Gastrocnemius medialis (tissue), 4 donors: Measurements from ENCODE around the gene ROGDI. TPM values are rescaled to one million over a fixed set of nuclear protein-coding genes. Genes with fewer than 3 reads are reported as not detected.

ENCODE experiments used
- ATAC-seq, 2 donors: fragments of 150-250 bp; one replicate each; pipeline ENCODE4 v1.9.1; 2016
- DNase-seq, 2 donors: peaks; one replicate each; pipeline ENCODE4 v3.0.0-alpha.2; 2019
- H3K27ac ChIP-seq, 4 donors: fragments of 200-600 bp; sonication (generic); 1 replicate in 1 of 4; 2 replicates in 3 of 4; pipeline ENCODE4 v1.5.1; 2016 to 2018; ENCODE audit warnings: mild to moderate bottlenecking in 2 of 4, moderate library complexity in 1 of 4
- H3K27me3 ChIP-seq, 3 donors: fragments of 200-600 bp; sonication (generic) in 2 of 3; 1 replicate in 1 of 3; 2 replicates in 2 of 3; pipeline versions ENCODE4 v1.5.1 to v1.6.0; 2016 to 2019; ENCODE audit warnings: mild to moderate bottlenecking in 1 of 3, moderate library complexity in 1 of 3
- H3K36me3 ChIP-seq, 2 donors: fragments of 200-600 bp; sonication (generic) in 1 of 2; one replicate each; pipeline ENCODE4 v1.5.1; 2017 to 2018
- H3K4me1 ChIP-seq, 2 donors: fragments of 200-600 bp; sonication (generic) in 1 of 2; one replicate each; pipeline ENCODE4 v1.5.1; 2016 to 2017; ENCODE audit warnings: mild to moderate bottlenecking in 2 of 2
- H3K4me3 ChIP-seq, 4 donors: fragments of 200-600 bp; sonication (generic) in 3 of 4; 1 replicate in 1 of 4; 2 replicates in 3 of 4; pipeline ENCODE4 v1.5.1; 2016 to 2019; ENCODE audit warnings: mild to moderate bottlenecking in 2 of 4
- H3K9me3 ChIP-seq, 3 donors: fragments of 200-600 bp; sonication (generic) in 2 of 3; 1 replicate in 1 of 3; 2 replicates in 2 of 3; pipeline ENCODE4 v1.5.1; 2016 to 2019
- POLR2A ChIP-seq, 2 donors: fragments of 450-650 bp; IDR thresholded peaks; one replicate each; pipeline ENCODE4 v1.6.1; 2017; ENCODE audit warnings: antibody characterized with exemption in 2 of 2, mild to moderate bottlenecking in 2 of 2, moderate library complexity in 2 of 2
- in situ Hi-C, 4 donors: fragments of 200-750 bp; cut with MboI; loops; one replicate each; pipeline versions ENCODE4 v1.15.0 to v1.8.0; 2017; ENCODE audit warnings: low sequenced_read_pairs in 4 of 4
- intact Hi-C: fragments of 100-400 bp; cut with DNase I; formaldehyde crosslinking; loops from one replicate; pipeline ENCODE4 v1.15.1; 2023; ENCODE audit warnings: low total_unique reads
- total RNA-seq, 4 donors: library from RNA; depleted of rRNA; stranded (reverse); fragments of >200 nt; gene quantifications; one replicate each; pipeline versions ENCODE4 v1.1.0 to v1.2.3, GENCODE V29; 2016
- TF ChIP-seq, protein P1 (sequence below), 5 experiments: fragments of 450-650 bp in 3 of 5; fragments of 200-600 bp in 2 of 5; sonication (generic) in 2 of 5; IDR thresholded peaks in 4 of 5; conservative IDR thresholded peaks in 1 of 5; 1 replicate in 4 of 5; 2 replicates in 1 of 5; pipeline ENCODE4 v1.5.1; 2016 to 2019; ENCODE audit warnings: antibody characterized with exemption in 5 of 5, mild to moderate bottlenecking in 3 of 5, moderate library complexity in 3 of 5

The ROGDI gene
- total RNA-seq, 4 donors from 2014 or later = 11.6 to 31.1 (median 26.0) TPM

DNA sequence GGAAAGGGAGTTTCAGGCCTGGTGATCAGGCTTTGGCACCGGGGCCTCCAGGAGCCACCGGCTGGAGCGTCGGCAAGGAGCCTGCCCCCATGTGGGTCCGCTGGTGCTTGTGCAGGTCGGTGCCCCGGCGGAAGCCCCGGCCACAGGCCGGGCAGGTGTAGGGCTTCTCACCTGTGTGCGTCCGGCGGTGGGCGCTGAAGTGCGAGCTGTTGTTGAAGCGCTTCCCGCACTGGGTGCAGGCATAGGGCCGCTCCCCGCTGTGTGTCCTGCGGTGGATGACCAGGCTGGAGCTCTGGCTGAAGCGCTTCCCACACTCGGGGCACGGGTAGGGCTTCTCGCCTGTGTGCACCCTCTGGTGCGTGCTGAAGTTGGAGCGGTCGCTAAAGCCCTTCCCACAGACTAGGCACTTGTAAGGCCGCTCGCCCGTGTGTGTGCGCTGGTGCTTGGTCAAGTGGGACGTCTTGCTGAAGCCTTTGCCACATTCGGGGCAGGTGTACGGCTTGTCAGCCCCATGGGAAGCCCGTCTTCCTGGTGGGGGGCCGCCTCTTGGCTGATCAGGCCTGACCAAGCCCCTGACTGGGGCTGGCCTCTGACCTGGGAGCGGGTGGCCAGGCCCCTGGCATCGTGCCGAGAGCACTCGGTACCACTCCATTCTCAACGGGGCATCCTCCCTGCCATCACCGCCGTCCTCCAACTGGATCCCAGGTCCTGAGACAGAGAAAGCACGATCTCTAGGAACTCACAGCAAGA is 49.9 kb downstream of the ROGDI start:
- intact Hi-C loops (no loop called here), in situ Hi-C loops (no loop called here)
- Histone ChIP-seq H3K4me1 (no peaks in the 10 kb centered on the region), H3K36me3 (peaks cover 8 to 68% of the 10 kb centered on the region in 2 donors), H3K27me3 (no peaks in the 10 kb centered on the region), H3K9me3 (no peaks in the 10 kb centered on the region), H3K27ac (no peak overlapping the region), H3K4me3 (no peak overlapping the region)
- no peak for ATAC-seq
- TF ChIP-seq, protein P1, sequence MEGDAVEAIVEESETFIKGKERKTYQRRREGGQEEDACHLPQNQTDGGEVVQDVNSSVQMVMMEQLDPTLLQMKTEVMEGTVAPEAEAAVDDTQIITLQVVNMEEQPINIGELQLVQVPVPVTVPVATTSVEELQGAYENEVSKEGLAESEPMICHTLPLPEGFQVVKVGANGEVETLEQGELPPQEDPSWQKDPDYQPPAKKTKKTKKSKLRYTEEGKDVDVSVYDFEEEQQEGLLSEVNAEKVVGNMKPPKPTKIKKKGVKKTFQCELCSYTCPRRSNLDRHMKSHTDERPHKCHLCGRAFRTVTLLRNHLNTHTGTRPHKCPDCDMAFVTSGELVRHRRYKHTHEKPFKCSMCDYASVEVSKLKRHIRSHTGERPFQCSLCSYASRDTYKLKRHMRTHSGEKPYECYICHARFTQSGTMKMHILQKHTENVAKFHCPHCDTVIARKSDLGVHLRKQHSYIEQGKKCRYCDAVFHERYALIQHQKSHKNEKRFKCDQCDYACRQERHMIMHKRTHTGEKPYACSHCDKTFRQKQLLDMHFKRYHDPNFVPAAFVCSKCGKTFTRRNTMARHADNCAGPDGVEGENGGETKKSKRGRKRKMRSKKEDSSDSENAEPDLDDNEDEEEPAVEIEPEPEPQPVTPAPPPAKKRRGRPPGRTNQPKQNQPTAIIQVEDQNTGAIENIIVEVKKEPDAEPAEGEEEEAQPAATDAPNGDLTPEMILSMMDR (IDR thresholded peaks at IDR 0.05 in 4 of 5, conservative IDR thresholded peaks at IDR 0.05 in 1 of 5) = no peak
- no peak for TF ChIP-seq POLR2A (IDR thresholded peaks at IDR 0.05)
- DNase-seq = no peak

DNA sequence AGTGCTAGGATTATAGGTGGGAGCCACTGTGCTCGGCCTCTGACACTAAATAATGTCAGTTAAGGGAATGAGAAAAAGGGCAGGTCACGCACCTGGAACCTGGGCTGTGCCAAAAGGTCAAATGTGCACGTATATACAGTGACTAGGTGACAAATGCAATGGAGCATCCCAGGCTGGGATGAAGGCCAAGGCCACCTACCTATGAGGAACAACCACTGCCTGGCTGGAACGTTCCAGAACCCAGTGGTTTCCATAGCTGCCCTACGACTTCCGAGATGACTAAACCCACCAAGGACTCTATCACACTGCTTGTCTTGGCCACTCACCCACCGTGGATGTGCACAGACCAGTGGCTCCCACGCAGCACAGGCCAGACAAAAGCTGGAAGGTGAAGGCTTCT is 51.5 kb downstream of the ROGDI start:
- H3K27me3 ChIP-seq = no peaks in the 10 kb centered on the region
- DNase-seq (no peak), ATAC-seq (no peak)
- peaks cover 8 to 51% of the 10 kb centered on the region in 2 donors for H3K36me3 ChIP-seq
- no peak overlapping the region for H3K4me3 ChIP-seq
- H3K4me1 ChIP-seq = peaks cover 0 to 3% of the 10 kb centered on the region in 2 donors
- H3K9me3 ChIP-seq = no peaks in the 10 kb centered on the region
- intact Hi-C loops (no loop called here), in situ Hi-C loops (no loop called here)
- H3K27ac ChIP-seq = no peak overlapping the region
- TF ChIP-seq, protein P1 (IDR thresholded peaks at IDR 0.05 in 4 of 5, conservative IDR thresholded peaks at IDR 0.05 in 1 of 5) = no peak
- TF ChIP-seq POLR2A (IDR thresholded peaks at IDR 0.05) = no peak

DNA sequence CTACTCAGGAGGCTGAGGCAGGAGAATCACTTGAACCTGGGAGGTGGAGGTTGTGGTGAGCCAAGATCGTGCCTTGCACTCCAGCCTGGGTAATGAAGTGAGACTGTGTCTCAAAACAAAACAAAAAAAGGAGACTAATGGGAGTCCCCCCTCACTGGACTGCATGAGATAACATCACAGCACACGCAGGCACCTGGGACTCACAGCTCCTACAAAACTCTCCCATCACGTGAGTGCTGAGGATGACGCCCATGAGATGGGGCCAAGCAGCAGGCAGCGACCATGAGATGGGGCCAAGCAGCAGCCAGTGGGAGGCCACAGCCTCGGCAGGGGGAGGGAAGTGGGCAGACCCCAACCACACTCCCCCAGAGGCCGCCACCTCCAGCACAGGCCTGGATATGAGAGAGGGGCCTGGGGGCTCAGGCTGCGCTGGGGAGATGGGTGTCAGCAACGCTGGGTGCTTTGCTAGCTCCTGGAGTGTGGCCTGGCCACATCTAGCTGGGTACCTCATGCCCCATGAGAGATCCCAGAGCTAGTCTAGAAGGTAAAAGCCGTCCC is 52.7 kb downstream of the ROGDI start:
- Histone ChIP-seq H3K36me3 (peaks cover 7 to 40% of the 10 kb centered on the region in 2 donors), H3K4me1 (peaks cover 0 to 3% of the 10 kb centered on the region in 2 donors), H3K27me3 (no peaks in the 10 kb centered on the region), H3K9me3 (no peaks in the 10 kb centered on the region), H3K4me3 (no peak overlapping the region), H3K27ac (no peak overlapping the region)
- in situ Hi-C loops (no loop called here), intact Hi-C loops (no loop called here)
- DNase-seq = no peak
- no peak for TF ChIP-seq POLR2A (IDR thresholded peaks at IDR 0.05)
- TF ChIP-seq, protein P1 (IDR thresholded peaks at IDR 0.05 in 4 of 5, conservative IDR thresholded peaks at IDR 0.05 in 1 of 5) = no peak
- no peak for ATAC-seq

DNA sequence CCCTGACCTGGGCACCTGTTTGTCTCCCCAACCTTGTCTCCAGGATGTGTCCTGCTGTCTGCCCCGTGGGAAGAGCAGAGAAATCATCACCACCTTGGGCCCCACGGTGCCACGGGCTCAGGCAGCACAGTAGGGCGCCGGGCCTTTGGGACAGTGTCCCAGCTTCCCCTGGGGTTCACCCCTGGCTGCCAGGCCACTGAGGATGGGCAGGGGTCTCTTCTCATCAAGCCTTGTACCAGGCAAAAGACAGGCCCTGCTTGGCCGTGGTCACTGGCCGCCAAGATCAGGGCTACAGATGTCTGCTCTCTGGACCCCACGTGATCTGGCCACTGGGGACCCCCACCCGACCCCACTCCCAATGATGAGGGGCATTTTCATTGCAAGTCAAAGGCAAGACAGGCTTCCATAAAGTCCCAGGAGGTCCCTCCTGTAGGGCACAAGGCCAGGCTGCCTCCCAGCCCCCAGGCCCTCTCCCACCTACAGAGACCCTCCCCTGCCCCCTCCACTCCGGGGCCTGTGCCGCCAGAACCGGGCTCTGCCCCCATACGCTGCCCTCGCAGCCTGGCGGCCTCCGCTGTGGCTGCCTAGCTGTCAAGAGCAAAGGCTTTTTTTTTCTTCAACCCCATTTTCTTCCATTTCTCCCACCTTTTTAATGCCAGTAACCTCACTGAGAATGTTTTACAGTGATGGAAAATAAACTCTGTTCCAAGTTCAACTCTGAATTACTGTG is 53.6 kb downstream of the ROGDI start:
- Histone ChIP-seq H3K4me3 (no peak overlapping the region), H3K27me3 (no peaks in the 10 kb centered on the region), H3K4me1 (peaks cover 0 to 3% of the 10 kb centered on the region in 2 donors), H3K36me3 (peaks cover 4 to 31% of the 10 kb centered on the region in 2 donors), H3K27ac (no peak overlapping the region), H3K9me3 (no peaks in the 10 kb centered on the region)
- DNase-seq (no peak), ATAC-seq (no peak)
- in situ Hi-C loops (no loop called here), intact Hi-C loops (no loop called here)
- TF ChIP-seq, protein P1 (IDR thresholded peaks at IDR 0.05 in 4 of 5, conservative IDR thresholded peaks at IDR 0.05 in 1 of 5) = no peak
- TF ChIP-seq POLR2A (IDR thresholded peaks at IDR 0.05) = no peak
